ENCODE results near the gene ST7.

ST7 gene

DNA sequence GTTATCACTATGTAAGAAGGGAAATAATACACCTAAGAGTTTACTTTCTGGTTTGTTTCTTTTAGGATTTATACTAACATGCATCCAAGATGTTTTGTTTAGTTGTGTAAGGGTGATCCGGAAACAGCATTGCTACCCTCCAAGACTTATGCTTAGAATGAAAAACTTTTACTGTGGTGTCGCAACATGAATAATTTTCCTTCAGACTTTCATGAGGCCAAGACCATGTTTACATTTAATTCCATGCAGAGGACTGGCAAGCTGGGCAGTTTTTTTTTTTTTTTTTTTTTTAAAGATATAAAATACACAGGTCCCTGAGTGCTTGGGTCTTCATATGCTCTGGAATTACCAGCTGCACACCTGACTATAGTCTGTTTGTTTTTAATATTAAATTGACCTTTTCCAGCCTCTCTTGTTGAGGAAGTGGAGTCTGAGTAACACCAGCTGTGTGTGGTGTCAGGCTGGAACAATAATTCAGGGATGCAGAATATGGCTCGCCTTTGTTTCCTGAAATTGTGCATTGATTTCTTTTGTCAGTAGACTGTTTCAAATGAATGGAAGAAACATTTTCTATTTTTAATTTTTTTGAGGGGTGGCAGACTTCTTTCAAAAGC, 81.7 kb downstream of the ST7 start:
- peak; percentile 27 for FAIRE-seq

DNA sequence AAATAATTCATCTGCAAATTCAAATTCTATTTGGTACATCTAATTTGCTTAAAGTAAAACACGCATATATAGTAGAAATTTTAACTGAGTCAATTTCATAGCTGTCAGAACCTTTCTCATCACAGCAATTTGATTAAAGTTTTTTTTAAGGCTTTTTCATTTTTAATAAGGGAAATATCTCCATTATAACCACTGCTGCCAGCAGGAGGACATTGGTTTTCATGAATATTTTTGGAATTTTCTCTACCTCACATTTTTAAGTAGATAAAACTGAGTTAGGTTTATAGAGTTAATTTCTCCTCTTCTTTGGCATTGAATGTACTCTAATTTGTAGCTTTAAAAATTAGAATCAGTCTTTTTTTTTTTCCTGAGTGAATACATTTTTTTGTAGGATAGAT, 82.2 kb downstream of the ST7 start:
- FAIRE-seq: no peak

DNA sequence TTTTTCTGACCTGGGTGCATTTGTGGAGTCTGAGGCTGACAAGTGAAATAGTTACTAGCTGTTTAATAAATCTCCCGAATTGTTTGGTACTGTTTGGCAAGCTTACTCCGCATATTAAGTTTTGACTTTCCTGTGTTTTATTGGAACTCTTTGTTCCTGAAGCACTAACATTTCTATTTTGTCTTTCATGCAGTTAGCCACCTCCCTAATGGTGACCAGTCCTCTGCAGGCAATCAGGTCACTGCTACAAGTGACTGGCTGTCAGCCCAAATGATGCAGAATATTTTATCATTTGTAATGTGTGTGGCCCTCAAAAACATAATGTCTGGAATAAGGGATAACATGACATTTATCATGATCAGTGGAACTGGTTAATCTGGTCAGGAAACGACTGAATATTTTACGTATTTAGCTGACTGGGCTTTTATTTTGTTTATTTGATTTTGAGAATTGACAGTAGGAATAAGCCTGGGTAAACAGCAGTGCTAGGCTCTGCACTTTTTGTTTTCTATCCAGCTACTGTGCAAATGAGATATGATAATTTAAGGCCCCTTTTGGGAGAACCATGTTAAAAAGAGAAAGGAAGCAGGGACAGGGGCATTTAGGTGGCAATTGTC, 82.9 kb downstream of the ST7 start:
- FAIRE-seq: no peak

DNA sequence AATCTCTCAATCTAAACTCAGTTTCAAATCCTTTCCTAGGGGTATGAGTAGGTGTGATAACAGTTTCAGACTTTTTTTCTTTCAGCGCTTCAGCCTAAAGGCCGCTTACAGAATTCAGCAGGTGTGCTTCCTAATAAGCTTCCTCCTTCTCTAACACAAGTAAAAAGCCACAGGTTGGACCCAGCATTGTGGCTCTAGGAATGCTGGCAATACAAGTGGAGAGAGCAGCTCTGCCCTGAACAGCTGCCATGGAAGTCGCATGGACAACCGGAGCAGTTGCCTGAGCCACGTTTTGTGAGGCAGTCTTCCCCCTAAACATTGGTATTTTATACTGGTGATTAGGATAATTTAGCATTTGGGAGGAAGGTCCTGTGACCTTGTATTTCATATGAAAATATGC, 83.5 kb downstream of the ST7 start:
- no peak for FAIRE-seq

DNA sequence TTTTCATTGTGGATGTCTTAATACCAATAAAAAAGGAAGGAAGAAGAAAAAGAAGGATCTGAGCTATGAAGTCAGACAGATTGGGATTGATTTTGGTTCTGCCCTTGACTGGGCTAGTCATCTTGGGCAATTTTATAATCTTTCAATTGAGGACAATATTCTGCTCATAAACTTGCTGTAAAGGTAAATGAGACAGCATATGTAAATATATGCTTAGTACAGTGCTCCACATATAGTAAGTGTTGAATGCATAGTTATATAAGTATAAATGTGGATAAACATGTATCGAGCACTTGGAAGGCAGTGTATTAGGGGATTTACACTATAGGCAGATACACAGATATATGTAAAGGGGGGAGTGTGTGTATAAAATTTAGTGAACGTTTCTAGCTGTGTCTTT, 85.1 kb downstream of the ST7 start:
- FAIRE-seq: no peak

DNA sequence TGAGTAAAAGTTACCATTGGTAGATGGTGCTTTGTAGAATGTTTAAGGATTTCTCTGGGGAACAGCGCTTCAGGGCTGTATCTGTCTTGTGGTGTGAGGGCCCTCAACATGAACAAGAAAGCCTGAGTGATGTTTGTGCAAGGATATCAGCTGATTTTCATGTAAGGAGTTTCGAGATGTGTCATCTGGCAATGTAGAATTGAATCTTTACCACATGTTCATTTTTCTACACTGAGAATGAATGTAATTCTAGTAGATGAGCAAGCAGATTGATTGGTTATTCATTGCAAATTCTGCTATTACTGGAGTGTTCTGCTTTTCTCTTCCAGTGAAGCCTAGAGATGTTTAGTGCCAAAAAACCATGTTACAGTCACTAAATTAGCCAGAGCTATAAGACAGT, 87.7 kb downstream of the ST7 start:
- no peak for FAIRE-seq

DNA sequence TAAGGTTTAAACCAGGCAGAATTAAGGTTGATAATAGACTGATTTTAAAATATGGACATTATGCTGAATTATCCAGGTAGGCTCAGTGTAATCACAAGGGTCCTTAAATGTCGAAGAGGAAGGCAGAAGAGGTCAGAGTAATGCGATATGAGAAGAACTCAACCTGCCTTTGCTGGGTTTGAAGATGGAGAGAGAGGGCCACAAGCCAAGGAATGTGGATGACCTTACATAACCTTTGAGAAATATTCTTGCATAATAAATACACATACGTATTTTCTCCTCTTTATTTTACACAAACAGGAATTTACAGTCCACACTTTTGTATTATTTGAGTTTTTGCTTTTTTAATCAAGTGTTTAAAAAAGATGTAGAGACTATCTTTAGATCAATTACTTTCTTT, 88.5 kb downstream of the ST7 start:
- FAIRE-seq: no peak

DNA sequence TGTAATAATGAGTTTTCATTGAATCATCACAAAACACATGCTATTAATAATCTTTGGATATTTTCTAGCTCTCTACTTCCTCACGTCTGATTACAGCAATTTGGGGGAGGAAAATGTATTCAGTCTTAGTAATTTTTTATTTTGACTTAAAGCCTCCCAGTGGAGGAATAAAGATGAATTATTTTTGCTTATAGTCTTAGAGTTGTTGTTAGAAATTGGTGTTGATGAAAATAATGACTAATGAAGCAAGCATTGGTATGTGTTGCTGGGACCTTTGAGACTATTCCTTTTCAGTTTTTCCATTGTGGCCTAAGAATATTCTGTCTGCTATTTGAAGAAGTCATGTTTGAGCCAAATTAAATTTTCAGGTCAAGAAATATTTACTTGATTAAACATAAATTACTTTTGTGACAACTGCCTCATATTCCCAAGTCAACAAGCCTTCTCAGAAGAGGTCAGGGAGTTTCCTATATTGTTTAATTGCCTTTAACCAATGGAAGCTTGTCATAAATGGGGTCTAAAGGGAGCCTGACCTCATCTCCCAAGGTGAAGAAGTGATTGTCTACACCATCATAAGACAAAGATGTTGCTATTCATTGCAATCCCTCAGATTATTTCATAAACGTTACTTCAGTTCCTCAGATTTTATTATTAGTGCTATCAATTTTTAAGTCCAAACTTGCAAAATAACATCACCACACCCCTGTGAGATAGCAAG, 90.0 kb downstream of the ST7 start:
- no peak for FAIRE-seq

DNA sequence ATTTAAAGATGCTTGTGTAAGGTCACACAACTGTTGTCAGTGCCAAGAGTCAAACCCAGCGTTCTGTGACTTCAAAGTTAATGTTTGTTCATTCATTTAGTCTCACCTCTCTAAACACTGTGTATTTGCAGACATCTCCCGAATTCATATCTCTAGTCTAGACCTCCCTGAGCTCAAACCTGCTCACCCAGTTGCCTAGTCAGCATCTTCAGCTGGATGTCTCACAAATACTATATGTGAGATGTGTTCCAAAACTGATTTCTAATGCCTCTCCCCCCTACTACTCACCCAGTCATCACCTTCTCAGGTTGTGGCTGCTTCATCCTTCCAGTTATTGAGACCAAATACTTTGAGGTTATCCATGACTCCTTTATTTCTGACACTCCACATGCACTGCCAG, 91.4 kb downstream of the ST7 start:
- no peak for FAIRE-seq

DNA sequence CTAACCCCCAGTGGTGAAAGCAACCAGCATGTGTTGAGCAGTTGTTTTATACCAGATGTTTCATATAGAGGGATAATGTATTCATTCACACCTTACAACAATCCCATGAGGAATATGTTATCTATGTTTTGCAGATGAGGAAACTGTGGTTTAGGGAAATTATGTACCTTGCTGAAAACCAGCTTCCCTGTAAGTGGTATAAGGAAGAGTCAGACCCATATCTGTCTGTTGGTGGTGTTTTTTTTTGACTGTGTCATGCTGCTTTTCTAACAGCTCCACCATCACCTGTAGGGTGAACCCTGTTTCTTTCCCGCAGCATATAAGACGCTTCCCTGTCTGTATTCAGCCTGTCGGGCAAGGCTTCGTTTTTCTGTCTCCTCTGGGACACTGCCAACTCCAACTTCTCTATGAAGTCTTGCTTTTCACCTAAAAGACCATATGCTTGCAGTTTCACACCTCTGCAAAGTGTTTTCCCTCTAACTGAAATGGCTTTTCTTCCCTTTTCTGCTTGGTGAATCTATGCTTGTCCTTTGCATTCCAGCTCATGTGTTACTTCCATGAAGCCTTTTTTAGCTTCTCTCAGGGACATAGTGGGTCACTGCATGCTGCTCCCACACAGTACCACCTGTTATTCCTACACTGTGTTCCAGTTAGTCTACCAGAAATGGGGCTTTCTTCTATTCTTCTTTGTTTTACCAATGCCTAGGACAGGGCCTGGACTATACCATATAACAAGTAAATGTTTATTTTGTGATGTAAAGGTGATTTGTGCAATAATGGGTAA, 92.8 kb downstream of the ST7 start:
- no peak for FAIRE-seq

DNA sequence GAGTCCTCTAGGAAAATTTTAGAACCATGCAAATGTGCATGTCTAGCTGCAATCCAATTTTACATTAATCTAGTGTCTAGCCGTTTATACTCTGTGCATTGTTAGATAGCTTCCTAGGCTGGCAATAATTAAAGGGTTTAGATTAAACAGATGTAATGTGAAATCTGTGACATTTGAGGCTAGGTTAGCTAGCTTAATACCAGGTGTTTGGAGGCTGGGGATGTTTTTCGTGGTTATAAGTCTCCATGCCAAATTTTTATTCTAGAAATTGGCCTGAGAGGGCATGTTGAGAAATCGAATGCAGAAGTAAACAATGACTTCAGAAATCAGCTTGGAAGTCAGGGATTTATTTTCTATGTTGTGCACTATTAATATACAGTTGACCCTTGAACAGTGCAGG, 94.2 kb downstream of the ST7 start:
- FAIRE-seq: no peak

DNA sequence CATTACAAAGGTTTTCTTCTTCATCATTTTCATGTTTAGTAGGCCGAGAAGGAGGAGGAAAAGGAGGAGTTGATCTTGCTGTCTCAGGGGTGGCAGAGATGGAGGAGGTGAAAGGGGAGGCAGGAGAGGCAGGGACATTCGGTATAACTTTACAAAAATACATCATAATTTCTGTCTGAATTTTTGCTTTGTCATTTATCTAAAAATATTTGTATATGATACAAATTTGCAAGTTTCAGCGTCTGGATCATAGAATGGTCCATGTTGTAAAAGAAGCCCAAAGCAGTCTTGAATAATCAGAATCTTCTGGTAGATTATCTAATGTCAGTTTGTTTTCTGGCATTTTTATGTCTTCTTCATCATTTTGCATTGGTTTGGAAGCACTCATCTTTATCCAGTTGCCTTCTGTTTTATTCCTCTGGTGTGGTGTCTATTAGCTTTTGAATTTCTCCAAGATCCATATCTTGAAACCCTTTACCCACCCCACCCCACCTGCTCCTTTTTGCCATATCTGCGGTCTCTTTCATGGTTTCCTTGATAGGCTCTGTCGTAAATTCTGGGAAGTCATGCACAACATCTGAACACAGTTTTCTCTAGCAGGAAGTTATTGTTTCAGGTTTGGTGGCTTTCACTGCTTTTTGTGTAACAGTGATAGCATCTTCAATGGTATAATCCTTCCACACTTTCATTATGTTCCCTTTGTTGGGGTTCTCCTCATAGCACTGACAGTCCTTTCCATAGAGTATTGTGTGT, 95.0 kb downstream of the ST7 start:
- no peak for FAIRE-seq

DNA sequence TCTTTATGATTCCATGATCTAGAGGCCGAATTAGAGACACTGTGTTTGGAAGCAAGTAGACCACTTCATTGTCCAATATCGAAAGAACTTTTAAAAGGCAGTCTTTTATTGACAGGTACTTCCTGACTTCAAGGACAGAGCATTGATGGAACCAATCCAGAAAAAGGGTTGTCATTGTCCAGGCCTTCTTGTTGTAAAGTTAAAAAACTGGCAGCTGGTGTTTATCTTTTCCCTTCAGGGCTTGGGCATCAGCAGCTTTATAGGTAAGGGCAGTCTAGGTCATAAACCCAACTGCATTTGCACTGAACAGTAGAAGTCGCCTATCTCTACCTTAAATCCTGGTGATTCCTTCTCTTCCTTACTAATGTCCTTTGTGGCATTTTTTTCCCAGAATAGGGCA, 95.6 kb downstream of the ST7 start:
- no peak for FAIRE-seq

DNA sequence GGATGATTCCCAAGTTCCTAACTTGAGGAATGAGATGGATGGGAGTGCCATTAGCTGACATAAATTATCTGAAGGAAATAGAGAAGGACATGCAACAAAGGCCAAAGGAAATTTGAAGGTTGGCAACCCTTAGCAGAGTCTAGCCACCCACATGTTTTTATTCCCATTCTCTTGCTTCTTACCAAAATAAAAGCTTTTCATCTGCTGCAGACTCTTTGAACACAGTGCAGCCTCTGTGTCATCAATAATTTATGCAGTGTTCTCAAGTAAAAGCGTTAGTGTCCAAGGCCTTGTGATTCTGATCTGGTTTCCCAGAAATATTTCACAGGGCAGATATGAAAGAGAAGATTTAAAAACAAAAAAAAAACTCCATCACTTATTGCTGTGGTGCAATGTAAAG, 98.5 kb downstream of the ST7 start:
- FAIRE-seq: no peak

DNA sequence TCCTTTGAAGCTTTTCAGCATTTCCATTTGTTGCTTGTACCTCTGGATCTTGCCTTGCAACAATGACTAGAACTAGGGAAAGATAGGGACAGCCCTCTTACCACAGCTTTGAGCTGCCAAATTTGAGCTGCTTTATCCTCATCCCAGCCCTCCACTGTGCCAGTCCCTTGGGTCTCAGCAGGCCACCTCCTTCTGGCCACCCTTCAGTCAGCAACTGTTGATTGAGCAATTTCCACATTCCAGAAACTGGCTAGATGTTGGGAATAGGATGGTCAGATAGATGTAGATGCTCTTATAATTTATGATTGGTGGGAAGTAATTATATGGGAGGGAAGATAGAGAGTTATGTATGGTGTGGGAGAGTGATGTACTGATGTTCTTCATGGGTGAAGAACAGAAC, 100.1 kb downstream of the ST7 start:
- FAIRE-seq: no peak

DNA sequence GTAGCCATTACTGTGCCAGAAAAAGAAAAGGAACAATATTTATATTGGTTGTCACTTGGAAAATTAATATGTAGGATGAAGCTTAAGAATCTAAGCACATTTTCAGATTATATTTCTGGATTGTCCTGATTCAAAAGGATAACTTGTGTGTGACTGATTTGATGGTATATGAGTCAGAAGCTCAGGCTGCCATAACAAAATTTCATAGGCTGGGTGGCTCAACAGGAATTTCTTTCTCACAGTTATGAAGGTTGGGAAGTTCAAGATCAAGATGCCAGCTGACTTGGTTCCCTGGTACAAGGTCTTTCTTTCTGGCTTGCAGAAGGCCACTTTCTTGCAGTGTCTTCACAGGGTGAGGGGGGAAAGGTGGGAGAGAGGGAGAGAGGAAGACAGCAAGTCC, 108.5 kb downstream of the ST7 start:
- FAIRE-seq: no peak

DNA sequence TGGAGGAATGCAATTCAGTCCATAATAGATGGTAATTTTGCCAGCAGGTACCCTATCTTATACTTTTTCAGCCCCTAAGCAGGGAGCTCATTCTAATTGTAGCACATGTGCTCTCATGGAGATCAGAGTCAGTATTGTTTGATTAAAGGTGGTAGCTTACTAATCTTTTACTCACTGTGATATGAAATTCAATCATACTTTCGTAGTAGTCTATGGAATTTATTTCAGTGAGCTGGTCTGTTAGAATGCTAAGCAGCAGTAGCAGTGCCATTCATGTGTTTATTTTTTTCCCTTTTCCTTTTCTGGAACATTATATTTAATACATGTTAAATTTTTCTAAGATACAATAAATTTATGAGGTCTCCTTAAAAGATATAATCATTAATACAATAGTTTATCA, 109.0 kb downstream of the ST7 start:
- no peak for FAIRE-seq

DNA sequence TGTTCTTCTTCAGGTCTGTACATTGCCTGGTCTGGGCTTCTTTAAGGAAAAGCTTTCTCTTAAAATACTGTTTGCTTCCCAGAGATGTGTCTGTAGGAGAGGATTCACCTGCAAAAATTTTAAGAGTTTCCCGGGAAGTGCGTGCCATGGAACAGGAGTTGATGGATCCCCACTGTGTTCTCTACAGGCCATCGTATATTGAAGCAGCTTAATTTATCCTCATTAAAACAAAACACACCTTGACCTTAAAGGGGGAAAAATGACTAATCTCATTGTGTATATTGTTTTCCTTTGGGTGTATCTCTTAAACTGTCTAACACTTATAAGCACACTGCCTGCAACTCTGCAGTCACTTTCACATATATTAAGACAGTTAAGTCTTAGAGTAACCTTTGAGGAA, 111.4 kb downstream of the ST7 start:
- FAIRE-seq: no peak

DNA sequence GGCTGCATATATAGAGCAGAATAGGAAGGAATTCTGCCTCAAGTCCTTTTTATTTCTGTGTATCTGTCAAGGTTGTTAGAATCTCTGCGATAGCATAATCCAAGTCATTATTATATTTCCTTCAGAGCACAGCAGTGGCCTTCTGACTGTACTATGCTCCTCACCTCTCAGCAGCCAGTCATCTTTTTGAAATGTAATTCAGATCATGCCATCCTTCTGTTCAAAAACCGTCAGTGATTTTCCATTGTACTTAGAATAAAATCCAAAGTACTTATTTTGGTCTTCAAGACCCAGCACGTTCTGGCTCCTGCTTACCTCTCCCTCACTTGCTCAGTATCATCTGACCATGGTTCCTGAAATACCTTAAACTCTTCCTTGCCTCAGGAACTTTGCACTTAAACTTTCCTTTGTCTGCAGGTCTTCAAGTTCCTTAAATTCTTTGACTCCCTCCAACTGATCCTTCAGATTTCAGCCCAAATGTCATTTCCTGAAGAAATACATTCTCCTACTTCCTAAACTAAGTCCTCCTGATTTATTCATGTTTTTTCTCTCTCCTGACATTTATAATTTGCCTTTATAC, 112.4 kb downstream of the ST7 start:
- no peak for FAIRE-seq

DNA sequence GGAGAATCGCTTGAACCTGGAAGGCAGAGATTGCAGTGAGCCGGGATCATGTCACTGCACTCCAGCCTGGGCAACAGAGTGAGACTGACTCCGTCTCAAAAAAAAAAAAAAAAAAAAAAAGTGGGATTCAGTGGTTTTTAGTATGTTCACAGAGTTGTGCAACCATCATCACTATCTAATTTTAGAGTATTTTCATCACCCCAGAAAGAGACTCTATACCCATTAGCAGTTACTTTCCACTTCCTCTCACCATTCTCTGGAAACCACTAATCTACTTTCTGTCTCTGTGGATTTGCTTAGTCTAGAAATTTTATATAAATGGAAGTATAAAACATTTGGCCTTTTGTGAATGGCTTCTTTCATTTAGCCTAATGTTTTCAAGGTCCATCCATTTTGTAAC, 113.4 kb downstream of the ST7 start:
- FAIRE-seq: peak; percentile 9

DNA sequence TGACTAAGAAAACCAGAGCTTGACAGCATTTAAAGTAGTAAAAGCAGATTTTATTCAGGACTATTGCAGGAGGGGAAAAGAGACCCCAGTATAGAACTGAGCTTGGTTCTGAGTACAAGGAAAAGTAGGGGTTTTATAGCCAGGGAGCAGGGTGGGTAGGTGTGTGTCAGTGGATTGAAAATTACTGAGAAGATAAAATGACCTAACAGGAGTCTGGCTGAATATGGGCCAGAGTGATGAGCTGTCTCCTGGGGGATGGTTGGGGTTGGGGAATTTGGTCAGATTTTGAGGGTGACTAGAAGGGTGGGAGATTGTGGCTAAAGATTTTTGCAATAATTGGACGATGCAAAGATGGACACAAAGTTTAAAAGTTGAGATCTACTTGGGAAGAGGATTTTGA, 114.0 kb downstream of the ST7 start:
- FAIRE-seq: no peak

DNA sequence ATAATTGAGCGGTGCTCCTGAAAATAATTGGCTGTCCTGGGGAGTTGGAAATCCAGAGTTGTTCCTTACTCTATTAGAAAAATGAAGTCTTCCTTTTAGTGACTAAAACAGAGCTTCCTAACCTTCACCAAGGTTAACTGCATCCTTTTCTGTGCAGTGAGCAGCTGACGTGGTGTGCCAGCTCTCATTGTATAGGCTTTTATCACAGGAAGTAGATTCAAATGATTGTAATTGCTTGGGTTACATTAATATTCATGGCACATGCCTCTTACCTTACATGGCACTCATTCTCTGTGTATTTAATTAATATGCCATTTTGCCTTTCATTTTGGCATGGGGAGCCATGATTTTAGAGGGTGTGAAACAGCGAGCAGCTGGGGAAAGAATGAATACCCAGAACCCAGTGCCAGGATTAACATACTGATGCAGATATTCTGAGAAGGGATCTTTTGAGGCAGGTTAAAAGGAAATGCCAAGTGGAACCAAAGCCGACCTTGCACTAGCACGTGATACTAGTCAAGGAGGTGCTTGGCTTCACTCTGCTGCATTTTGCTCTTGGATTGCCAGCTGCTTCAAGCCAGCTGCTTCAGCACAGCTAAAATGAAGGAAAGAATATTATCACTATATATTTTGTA, 115.3 kb downstream of the ST7 start:
- FAIRE-seq: no peak

Measured in islet of Langerhans (tissue), 1 donor.